ENCODE data around the gene GOLGA8A. TPM values are rescaled to one million over a fixed set of nuclear protein-coding genes. Genes with fewer than 3 reads are reported as not detected.

GOLGA8A gene, protein sequence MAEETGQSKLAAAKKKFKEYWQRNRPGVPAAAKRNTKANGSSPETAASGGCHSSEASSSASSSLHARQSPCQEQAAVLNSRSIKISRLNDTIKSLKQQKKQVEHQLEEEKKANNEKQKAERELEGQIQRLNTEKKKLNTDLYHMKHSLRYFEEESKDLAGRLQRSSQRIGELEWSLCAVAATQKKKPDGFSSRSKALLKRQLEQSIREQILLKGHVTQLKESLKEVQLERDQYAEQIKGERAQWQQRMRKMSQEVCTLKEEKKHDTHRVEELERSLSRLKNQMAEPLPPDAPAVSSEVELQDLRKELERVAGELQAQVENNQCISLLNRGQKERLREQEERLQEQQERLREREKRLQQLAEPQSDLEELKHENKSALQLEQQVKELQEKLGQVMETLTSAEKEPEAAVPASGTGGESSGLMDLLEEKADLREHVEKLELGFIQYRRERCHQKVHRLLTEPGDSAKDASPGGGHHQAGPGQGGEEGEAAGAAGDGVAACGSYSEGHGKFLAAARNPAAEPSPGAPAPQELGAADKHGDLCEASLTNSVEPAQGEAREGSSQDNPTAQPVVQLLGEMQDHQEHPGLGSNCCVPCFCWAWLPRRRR
- total RNA-seq = 13.1 and 14.3 TPM in 2 replicates

DNA sequence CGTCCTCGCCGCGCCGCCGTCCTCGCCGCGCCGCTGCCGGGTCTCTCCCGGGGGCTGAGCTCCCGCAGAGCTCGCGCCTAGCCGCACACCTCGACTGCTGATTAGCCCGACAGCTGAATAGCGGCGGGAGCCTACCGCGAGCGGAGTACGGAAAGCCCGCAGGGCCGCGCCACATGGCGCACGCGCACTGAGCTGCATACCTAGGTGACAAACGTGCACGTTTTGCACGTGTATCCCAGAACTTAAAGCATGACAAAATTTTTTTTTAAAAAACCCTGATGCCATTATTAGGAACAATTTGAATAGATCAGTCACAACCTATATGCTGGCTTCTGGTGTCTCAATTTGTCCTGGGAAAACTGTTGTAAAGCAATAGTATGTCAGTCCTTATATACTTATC is at the start of gene GOLGA8A:
Gene GOLGA8A (minus strand): TSS at position 122 of the 400 bp plus-strand sequence. CDS start 48,117 bp downstream, outside the sequence.

Other genes with a start within 250 kb of the GOLGA8A start
- 33.2 and 36.0 TPM in 2 replicates for gene KATNBL1, start 227.7 kb downstream of the GOLGA8A start, total RNA-seq
- gene EMC4, start 212.8 kb downstream of the GOLGA8A start, total RNA-seq = 166 and 184 TPM in 2 replicates
- gene SLC12A6, start 100.0 kb downstream of the GOLGA8A start, total RNA-seq = 7.8 and 9.9 TPM in 2 replicates
- 227 and 279 TPM in 2 replicates for gene NOP10, start 94.7 kb downstream of the GOLGA8A start, total RNA-seq
- gene NUTM1, start 94.5 kb downstream of the GOLGA8A start, total RNA-seq = not detected in 2 replicates
- 10.7 and 12.8 TPM in 2 replicates for gene LPCAT4, start 70.6 kb downstream of the GOLGA8A start, total RNA-seq
- gene GOLGA8B, start 145.8 kb upstream of the GOLGA8A start, total RNA-seq = 1.6 and 22.2 TPM in 2 replicates

All from cardiac atrium fibroblast (primary cell).